SK-N-SH (cell line): ENCODE measurements around the gene CTNNA3. TPM values are rescaled to one million over a fixed set of nuclear protein-coding genes. Genes with fewer than 3 reads are reported as not detected.

ENCODE experiments used
- CTCF ChIA-PET: fragments of 300-600, 350-600 bp; formaldehyde crosslinking; extraction: SDS; loops from one replicate; lab custom pipeline; 2021; lab: Yijun Ruan, JAX
- POLR2A ChIA-PET: fragments of 350-600 bp; sonication (Branson Sonifier 250); formaldehyde crosslinking; extraction: SDS; loops from one replicate; lab custom pipeline; 2020; ENCODE audit warnings: antibody characterized with exemption, inconsistent platforms; lab: Yijun Ruan, JAX
- DNase-seq: peaks from one replicate; pipeline ENCODE4 v3.0.0; 2012
- H2AFZ ChIP-seq: fragments of 200-600 bp; sonication (generic); 2 replicates; pipeline ENCODE4 v1.8.1; 2016; ENCODE audit warnings: antibody characterized with exemption, mild to moderate bottlenecking, low read depth
- H3F3A ChIP-seq: fragments of 200-600 bp; sonication (generic); replicated peaks from 2 replicates; pipeline ENCODE3; 2016; ENCODE audit warnings: antibody characterized with exemption, mild to moderate bottlenecking; ENCODE audit not compliant: insufficient read depth
- H3K27ac ChIP-seq, 2 experiments: fragments of 200-500 bp in 1 of 2; fragments of 200-600 bp in 1 of 2; sonication (Bioruptor generic) in 1 of 2; sonication (generic), shearing (Covaris generic) in 1 of 2; 2 replicates each; pipeline versions ENCODE4 v1.5.1 to v1.6.1; 2014 to 2016; ENCODE audit warnings: low read depth in 2 of 2, inconsistent platforms in 1 of 2, low read length in 1 of 2, mild to moderate bottlenecking in 1 of 2, mixed read lengths in 1 of 2
- H3K27me3 ChIP-seq: fragments of 200-600 bp; sonication (generic), shearing (Covaris generic); 2 replicates; pipeline ENCODE4 v1.6.1; 2016; ENCODE audit warnings: mixed run types; ENCODE audit not compliant: insufficient read depth
- H3K36me3 ChIP-seq, 2 experiments: fragments of 200-500 bp in 1 of 2; fragments of 200-600 bp in 1 of 2; sonication (Bioruptor generic) in 1 of 2; sonication (generic) in 1 of 2; replicated peaks in 1 of 2; 2 replicates each; pipeline versions ENCODE3 to v1.5.1; 2014 to 2016; ENCODE audit warnings: low read length in 1 of 2, mild to moderate bottlenecking in 1 of 2; ENCODE audit not compliant: insufficient read depth in 2 of 2, control insufficient read depth in 1 of 2
- H3K4me1 ChIP-seq, 2 experiments: fragments of 200-500 bp in 1 of 2; fragments of 200-600 bp in 1 of 2; sonication (Bioruptor generic) in 1 of 2; sonication (generic), shearing (Covaris generic) in 1 of 2; 2 replicates each; pipeline versions ENCODE4 v1.5.1 to v1.6.1; 2014 to 2016; ENCODE audit warnings: low read depth in 1 of 2, low read length in 1 of 2, mixed run types in 1 of 2; ENCODE audit not compliant: insufficient read depth in 2 of 2, control insufficient read depth in 1 of 2
- H3K4me2 ChIP-seq: fragments of 200-600 bp; sonication (generic), shearing (Covaris generic); 2 replicates; pipeline ENCODE4 v1.6.1; 2017; ENCODE audit warnings: mixed run types
- H3K4me3 ChIP-seq, 2 experiments: fragments of 200-500 bp in 1 of 2; fragments of 200-600 bp in 1 of 2; sonication (Bioruptor generic) in 1 of 2; sonication (generic), shearing (Covaris generic) in 1 of 2; 2 replicates each; pipeline versions ENCODE4 v1.5.1 to v1.8.1; 2014 to 2016; ENCODE audit warnings: low read depth in 2 of 2, inconsistent platforms in 1 of 2, low read length in 1 of 2, mild to moderate bottlenecking in 1 of 2, mixed read lengths in 1 of 2, moderate library complexity in 1 of 2
- H3K79me2 ChIP-seq: fragments of 200-600 bp; sonication (generic); 2 replicates; pipeline ENCODE4 v1.8.1; 2017; ENCODE audit warnings: mild to moderate bottlenecking; ENCODE audit not compliant: insufficient read depth
- H3K9ac ChIP-seq: fragments of 200-600 bp; sonication (generic); 2 replicates; pipeline ENCODE4 v1.6.1; 2017; ENCODE audit warnings: mixed run types
- H3K9me2 ChIP-seq: fragments of 200-600 bp; sonication (generic); 2 replicates; pipeline ENCODE4 v1.6.1; 2017; ENCODE audit warnings: mixed run types
- H3K9me3 ChIP-seq: fragments of 200-600 bp; sonication (generic); 2 replicates; pipeline ENCODE4 v1.6.1; 2017; ENCODE audit warnings: mixed run types, mild to moderate bottlenecking, moderate library complexity
- H4K20me1 ChIP-seq: fragments of 200-600 bp; sonication (generic); 2 replicates; pipeline ENCODE4 v1.6.1; 2017; ENCODE audit warnings: mild to moderate bottlenecking, mixed run types; ENCODE audit not compliant: insufficient read depth
- FOSL2 ChIP-seq: IDR thresholded peaks from 2 replicates; pipeline ENCODE4 v1.4.0; 2012; ENCODE audit warnings: low read depth, mild to moderate bottlenecking, moderate library complexity, borderline replicate concordance
- FOXJ3 ChIP-seq: sonication (generic); formaldehyde crosslinking; IDR thresholded peaks from 2 replicates; pipeline ENCODE4 v1.5.1; 2020; ENCODE audit warnings: mild to moderate bottlenecking, missing genetic modification reagents
- FOXM1 ChIP-seq: IDR thresholded peaks from 2 replicates; pipeline ENCODE4 v1.4.0; 2012; ENCODE audit warnings: low read depth, mild to moderate bottlenecking
- GATA2 ChIP-seq: sonication (generic); formaldehyde crosslinking; IDR thresholded peaks from 2 replicates; pipeline ENCODE4 v1.5.0; 2020; ENCODE audit warnings: mild to moderate bottlenecking, missing genetic modification reagents
- JUND ChIP-seq: IDR thresholded peaks from 2 replicates; pipeline ENCODE4 v1.4.0; 2012
- MEF2A ChIP-seq: IDR thresholded peaks from 2 replicates; pipeline ENCODE4 v1.4.0; 2012; ENCODE audit warnings: low read depth, borderline replicate concordance
- NFIC ChIP-seq: IDR thresholded peaks from 2 replicates; pipeline ENCODE4 v1.4.0; 2012; ENCODE audit warnings: borderline replicate concordance
- NRF1 ChIP-seq: IDR thresholded peaks from 2 replicates; pipeline ENCODE4 v1.6.1; 2012; ENCODE audit warnings: low read depth, mild to moderate bottlenecking, low read length
- PBX3 ChIP-seq: IDR thresholded peaks from 2 replicates; pipeline ENCODE4; 2012
- RAD21 ChIP-seq: IDR thresholded peaks from 2 replicates; pipeline ENCODE4 v1.6.1; 2012; ENCODE audit warnings: mild to moderate bottlenecking, low read length
- REST ChIP-seq: IDR thresholded peaks from 2 replicates; pipeline ENCODE4 v1.6.1; 2012; ENCODE audit warnings: mild to moderate bottlenecking, low read depth, low read length, moderate library complexity
- RFX5 ChIP-seq: IDR thresholded peaks from 2 replicates; pipeline ENCODE4 v1.6.1; 2012; ENCODE audit warnings: mild to moderate bottlenecking, improper control_type of control experiment, low read length
- RXRA ChIP-seq: IDR thresholded peaks from 2 replicates; pipeline ENCODE4 v1.4.0; 2012; ENCODE audit warnings: low read depth, mild to moderate bottlenecking, borderline replicate concordance
- TCF12 ChIP-seq: IDR thresholded peaks from 2 replicates; pipeline ENCODE4 v1.4.0; 2012
- TEAD4 ChIP-seq: IDR thresholded peaks from 2 replicates; pipeline ENCODE4 v1.4.0; 2012; ENCODE audit warnings: mild to moderate bottlenecking, borderline replicate concordance; ENCODE audit not compliant: insufficient read depth
- USF2 ChIP-seq: fragments of 150-350 bp; IDR thresholded peaks from 2 replicates; pipeline ENCODE4 v1.6.1; 2017; ENCODE audit warnings: antibody characterized with exemption, low read length, low read depth, borderline replicate concordance
- YY1 ChIP-seq: IDR thresholded peaks from 2 replicates; pipeline ENCODE4 v1.4.0; 2012; ENCODE audit warnings: low read depth, mild to moderate bottlenecking
- ZBTB33 ChIP-seq: IDR thresholded peaks from 2 replicates; pipeline ENCODE4 v1.4.0; 2012; ENCODE audit warnings: low read depth, borderline replicate concordance
- WGBS: methylation state at CpG from one replicate; pipeline ENCODE4 v1.1.6; 2017; ENCODE audit warnings: low lambda C conversion rate; 5-methylcytosine and 5-hydroxymethylcytosine counted together
- polyA plus RNA-seq, 3 experiments: library from polyadenylated mRNA; depleted of rRNA; stranded (reverse); fragments of >200 nt; gene quantifications; 2 replicates each; pipeline ENCODE4 v1.2.3, GENCODE V29; 2012
- TF ChIP-seq, protein P1 (sequence below): IDR thresholded peaks from 2 replicates; pipeline ENCODE4 v1.4.0; 2012; ENCODE audit warnings: low read depth
- TF ChIP-seq, protein P2 (sequence below): fragments of 200-600 bp; sonication (generic); IDR thresholded peaks from 2 replicates; pipeline ENCODE4 v1.6.1; 2017; ENCODE audit warnings: antibody characterized with exemption, mild to moderate bottlenecking, moderate library complexity

CTNNA3 gene
- polyA plus RNA-seq, 1 of the 3 experiments (the other 2 are of a cell fraction), result not detected

- WGBS, result 3% methylated on average over 1 of the region's 1 CpG
- no peak for TF ChIP-seq JUND
- TF ChIP-seq RXRA, result no peak
- no peak for TF ChIP-seq FOSL2
- no peak for TF ChIP-seq NFIC
- TF ChIP-seq MEF2A, result no peak
- TF ChIP-seq FOXM1, result no peak
- TF ChIP-seq RAD21, result no peak
- no peak for TF ChIP-seq RFX5
- no peak for TF ChIP-seq TCF12
- TF ChIP-seq REST, result no peak
- no peak for TF ChIP-seq PBX3
- no peak for TF ChIP-seq TEAD4
- TF ChIP-seq NRF1, result no peak
- TF ChIP-seq, protein P1, sequence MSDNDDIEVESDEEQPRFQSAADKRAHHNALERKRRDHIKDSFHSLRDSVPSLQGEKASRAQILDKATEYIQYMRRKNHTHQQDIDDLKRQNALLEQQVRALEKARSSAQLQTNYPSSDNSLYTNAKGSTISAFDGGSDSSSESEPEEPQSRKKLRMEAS, result no peak
- no peak for TF ChIP-seq ZBTB33
- no peak for TF ChIP-seq USF2
- no peak for TF ChIP-seq FOXJ3 (CRISPR knock-in tag)
- TF ChIP-seq, protein P2, sequence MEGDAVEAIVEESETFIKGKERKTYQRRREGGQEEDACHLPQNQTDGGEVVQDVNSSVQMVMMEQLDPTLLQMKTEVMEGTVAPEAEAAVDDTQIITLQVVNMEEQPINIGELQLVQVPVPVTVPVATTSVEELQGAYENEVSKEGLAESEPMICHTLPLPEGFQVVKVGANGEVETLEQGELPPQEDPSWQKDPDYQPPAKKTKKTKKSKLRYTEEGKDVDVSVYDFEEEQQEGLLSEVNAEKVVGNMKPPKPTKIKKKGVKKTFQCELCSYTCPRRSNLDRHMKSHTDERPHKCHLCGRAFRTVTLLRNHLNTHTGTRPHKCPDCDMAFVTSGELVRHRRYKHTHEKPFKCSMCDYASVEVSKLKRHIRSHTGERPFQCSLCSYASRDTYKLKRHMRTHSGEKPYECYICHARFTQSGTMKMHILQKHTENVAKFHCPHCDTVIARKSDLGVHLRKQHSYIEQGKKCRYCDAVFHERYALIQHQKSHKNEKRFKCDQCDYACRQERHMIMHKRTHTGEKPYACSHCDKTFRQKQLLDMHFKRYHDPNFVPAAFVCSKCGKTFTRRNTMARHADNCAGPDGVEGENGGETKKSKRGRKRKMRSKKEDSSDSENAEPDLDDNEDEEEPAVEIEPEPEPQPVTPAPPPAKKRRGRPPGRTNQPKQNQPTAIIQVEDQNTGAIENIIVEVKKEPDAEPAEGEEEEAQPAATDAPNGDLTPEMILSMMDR, result no peak
- no peak for TF ChIP-seq GATA2
- TF ChIP-seq YY1, result no peak
These were observed 1403.5 kb downstream of the CTNNA3 start for GRCh38 chr10:66292456-66292855.

More at GRCh38 chr10:66292456-66292855, 1403.5 kb downstream of the CTNNA3 start:
- no peaks in the 10 kb centered on the region for H3K79me2 ChIP-seq
- no peaks in the 10 kb centered on the region for H3K4me1 ChIP-seq
- no peaks in the 10 kb centered on the region for H3K9me3 ChIP-seq
- no peak overlapping the region for H3K4me3 ChIP-seq
- no peak overlapping the region for H2AFZ ChIP-seq
- no peak overlapping the region for H3K27ac ChIP-seq
- H3K36me3 ChIP-seq, result no peaks in the 10 kb centered on the region
- H3K9me2 ChIP-seq, result no peaks in the 10 kb centered on the region
- H3F3A ChIP-seq, result no peaks in the 10 kb centered on the region
- CTCF ChIA-PET, result interaction anchor here (1.6 kb wide), 1 partner anchor 10 kb away, joined by 3 read pairs; no protein-coding TSS in a partner anchor
- no peak overlapping the region for H3K4me2 ChIP-seq
- no peak for DNase-seq
- no peaks in the 10 kb centered on the region for H3K27me3 ChIP-seq
- H4K20me1 ChIP-seq, result no peaks in the 10 kb centered on the region
- H3K9ac ChIP-seq, result no peak overlapping the region
- POLR2A ChIA-PET, result no interaction called here
